HepG2 (cell line): ENCODE results near the gene SLC6A8. TPM values are rescaled to one million over a fixed set of nuclear protein-coding genes. Genes with fewer than 3 reads are reported as not detected.

Source experiments
- CSRNP1 ChIP-seq: sonication (generic); formaldehyde crosslinking; IDR thresholded peaks from 2 replicates; pipeline ENCODE4 v1.8.1; 2023; ENCODE audit warnings: mild to moderate bottlenecking, missing genetic modification reagents
- DMTF1 ChIP-seq: sonication (generic); formaldehyde crosslinking; IDR thresholded peaks from 2 replicates; pipeline ENCODE4 v1.4.0; 2020; ENCODE audit warnings: mild to moderate bottlenecking, missing genetic modification reagents
- ETV6 ChIP-seq: sonication (generic); formaldehyde crosslinking; conservative IDR thresholded peaks from 2 replicates; pipeline ENCODE4 v1.4.0; 2020; ENCODE audit warnings: missing genetic modification reagents
- HOXD1 ChIP-seq: sonication (generic); formaldehyde crosslinking; IDR thresholded peaks from 2 replicates; pipeline ENCODE4 v1.5.0; 2020; ENCODE audit warnings: missing genetic modification reagents
- MNT ChIP-seq: fragments of 450-650 bp; IDR thresholded peaks from 2 replicates; pipeline ENCODE4 v1.6.1; 2016
- NCOR1 ChIP-seq: fragments of 200-600 bp; sonication (generic); IDR thresholded peaks from 2 replicates; pipeline ENCODE4 v1.7.0; 2017; ENCODE audit warnings: antibody characterized with exemption, low read length, borderline replicate concordance
- PCBP2 ChIP-seq: fragments of 200-400 bp; formaldehyde crosslinking; optimal IDR thresholded peaks from 2 replicates; pipeline ENCODE3; 2018; ENCODE audit warnings: low read length, low read depth; ENCODE audit not compliant: poor library complexity, severe bottlenecking
- PLRG1 ChIP-seq: fragments of 450-650 bp; conservative IDR thresholded peaks from 2 replicates; pipeline ENCODE4 v1.6.1; 2016
- SRSF9 ChIP-seq: fragments of 200-400 bp; formaldehyde crosslinking; IDR thresholded peaks from 2 replicates; pipeline ENCODE4 v1.6.1; 2018; ENCODE audit warnings: borderline replicate concordance, mild to moderate bottlenecking, low read depth, low read length; ENCODE audit not compliant: insufficient read depth, poor library complexity, severe bottlenecking
- TBP ChIP-seq: sonication (generic); formaldehyde crosslinking; IDR thresholded peaks from 2 replicates; pipeline ENCODE4 v1.5.0; 2020; ENCODE audit warnings: missing genetic modification reagents
- TCF7L2 ChIP-seq: IDR thresholded peaks from 2 replicates; pipeline ENCODE4 v1.6.1; 2011; ENCODE audit warnings: mild to moderate bottlenecking, low read depth, low read length, moderate library complexity
- TERF1 ChIP-seq: sonication (generic); formaldehyde crosslinking; IDR thresholded peaks from 2 replicates; pipeline ENCODE4 v1.8.0; 2022; ENCODE audit warnings: mild to moderate bottlenecking, missing genetic modification reagents, moderate library complexity
- TOE1 ChIP-seq: sonication (generic); formaldehyde crosslinking; IDR thresholded peaks from 2 replicates; pipeline ENCODE4 v1.4.0; 2020; ENCODE audit warnings: mild to moderate bottlenecking, missing genetic modification reagents
- ZBTB38 ChIP-seq: sonication (generic); formaldehyde crosslinking; IDR thresholded peaks from 2 replicates; pipeline ENCODE4 v1.5.1; 2020; ENCODE audit warnings: mild to moderate bottlenecking, missing genetic modification reagents
- ZBTB43 ChIP-seq: sonication (generic); formaldehyde crosslinking; conservative IDR thresholded peaks from 2 replicates; pipeline ENCODE4 v1.4.0; 2020; ENCODE audit warnings: missing genetic modification reagents
- ZNF10 ChIP-seq: sonication (generic); formaldehyde crosslinking; IDR thresholded peaks from 2 replicates; pipeline ENCODE4 v1.4.0; 2020; ENCODE audit warnings: mild to moderate bottlenecking, low read depth, missing genetic modification reagents, borderline replicate concordance
- ZNF761 ChIP-seq: sonication (generic); formaldehyde crosslinking; conservative IDR thresholded peaks from 2 replicates; pipeline ENCODE4 v1.4.0; 2020; ENCODE audit warnings: mild to moderate bottlenecking, missing genetic modification reagents
- polyA plus RNA-seq, 8 experiments: library from polyadenylated mRNA; depleted of rRNA in 3 of 8; stranded (reverse) in 7 of 8; unstranded in 1 of 8; fragments of >200 nt; fragmentation: Illumina TruSeq in 4 of 8; extraction: Trizol in 4 of 8; gene quantifications; 2 replicates each; pipeline versions ENCODE4 v1.2.1 to v1.2.3, GENCODE V29; 2011 to 2016; ENCODE audit warnings: low read depth in 4 of 8, missing spikeins in 1 of 8, mixed read lengths in 1 of 8; ENCODE audit not compliant: insufficient read depth in 1 of 8
- total RNA-seq, 5 experiments: library from RNA; depleted of rRNA; stranded (reverse); fragments of >200 nt; fragmentation: Illumina TruSeq; extraction: Trizol; gene quantifications; 2 replicates each; pipeline ENCODE4 v1.2.3, GENCODE V29; 2016; ENCODE audit warnings: low read depth in 1 of 5

The SLC6A8 gene
- total and polyA plus RNA-seq, 2 of the 13 experiments (the other 11 are each of a cell fraction or from before 2014, with no cell fraction given): 13.9 to 176 TPM

- TF ChIP-seq DMTF1 (CRISPR knock-in tag) (no peak), TOE1 (no peak), ZNF761 (CRISPR knock-in tag) (no peak), TBP (no peak), ZBTB43 (CRISPR knock-in tag) (no peak), PCBP2 (no peak), CSRNP1 (CRISPR knock-in tag) (no peak), NCOR1 (no peak), HOXD1 (CRISPR knock-in tag) (0 out of 2 replicates have a peak, but pooled peaks have one; percentile 42), ZBTB38 (no peak), ZNF10 (CRISPR knock-in tag) (no peak), PLRG1 (no peak), TERF1 (no peak), SRSF9 (no peak), MNT (peak; percentile 48; the same call in 1 of the 2 replicates), TCF7L2 (no peak), ETV6 (CRISPR knock-in tag) (no peak; the same call in 1 of the 2 replicates)
These were observed 35.9 kb downstream of the SLC6A8 start (continued) for GRCh38 chrX:153723351-153724251.
